OCI-LY7 (cell line): ENCODE measurements around the gene ZNF268.

Experiments used
- EZH2phosphoT487 ChIP-seq: fragments of 200-600 bp; sonication (generic); IDR thresholded peaks from 2 replicates; pipeline ENCODE4 v1.6.1; 2018; ENCODE audit warnings: low read depth, borderline replicate concordance, mild to moderate bottlenecking, mixed run types, antibody characterized with exemption, low read length, moderate library complexity, mixed read lengths
- TF ChIP-seq, protein P1 (sequence below): fragments of 200-600 bp; sonication (generic); conservative IDR thresholded peaks from 2 replicates; pipeline ENCODE4 v1.5.1; 2014; ENCODE audit warnings: mild to moderate bottlenecking, antibody characterized with exemption, low read length, moderate library complexity, mixed read lengths

GRCh38 chr12:133180669-133181068 is 626 bp upstream of the ZNF268 start:
- TF ChIP-seq, protein P1, sequence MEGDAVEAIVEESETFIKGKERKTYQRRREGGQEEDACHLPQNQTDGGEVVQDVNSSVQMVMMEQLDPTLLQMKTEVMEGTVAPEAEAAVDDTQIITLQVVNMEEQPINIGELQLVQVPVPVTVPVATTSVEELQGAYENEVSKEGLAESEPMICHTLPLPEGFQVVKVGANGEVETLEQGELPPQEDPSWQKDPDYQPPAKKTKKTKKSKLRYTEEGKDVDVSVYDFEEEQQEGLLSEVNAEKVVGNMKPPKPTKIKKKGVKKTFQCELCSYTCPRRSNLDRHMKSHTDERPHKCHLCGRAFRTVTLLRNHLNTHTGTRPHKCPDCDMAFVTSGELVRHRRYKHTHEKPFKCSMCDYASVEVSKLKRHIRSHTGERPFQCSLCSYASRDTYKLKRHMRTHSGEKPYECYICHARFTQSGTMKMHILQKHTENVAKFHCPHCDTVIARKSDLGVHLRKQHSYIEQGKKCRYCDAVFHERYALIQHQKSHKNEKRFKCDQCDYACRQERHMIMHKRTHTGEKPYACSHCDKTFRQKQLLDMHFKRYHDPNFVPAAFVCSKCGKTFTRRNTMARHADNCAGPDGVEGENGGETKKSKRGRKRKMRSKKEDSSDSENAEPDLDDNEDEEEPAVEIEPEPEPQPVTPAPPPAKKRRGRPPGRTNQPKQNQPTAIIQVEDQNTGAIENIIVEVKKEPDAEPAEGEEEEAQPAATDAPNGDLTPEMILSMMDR, result no peak
- no peak for TF ChIP-seq EZH2phosphoT487
